Measurements from ENCODE around the gene PNPLA7. TPM values are rescaled to one million over a fixed set of nuclear protein-coding genes. Genes with fewer than 3 reads are reported as not detected.
"Not testable (repeated sequence)": the region's sequence is repeated elsewhere in the genome, so short reads cannot be mapped to it uniquely, and the experiment has no call there.

Gene PNPLA7
- total RNA-seq, 1 donor from 2014 or later: 17.7 TPM

DNA sequence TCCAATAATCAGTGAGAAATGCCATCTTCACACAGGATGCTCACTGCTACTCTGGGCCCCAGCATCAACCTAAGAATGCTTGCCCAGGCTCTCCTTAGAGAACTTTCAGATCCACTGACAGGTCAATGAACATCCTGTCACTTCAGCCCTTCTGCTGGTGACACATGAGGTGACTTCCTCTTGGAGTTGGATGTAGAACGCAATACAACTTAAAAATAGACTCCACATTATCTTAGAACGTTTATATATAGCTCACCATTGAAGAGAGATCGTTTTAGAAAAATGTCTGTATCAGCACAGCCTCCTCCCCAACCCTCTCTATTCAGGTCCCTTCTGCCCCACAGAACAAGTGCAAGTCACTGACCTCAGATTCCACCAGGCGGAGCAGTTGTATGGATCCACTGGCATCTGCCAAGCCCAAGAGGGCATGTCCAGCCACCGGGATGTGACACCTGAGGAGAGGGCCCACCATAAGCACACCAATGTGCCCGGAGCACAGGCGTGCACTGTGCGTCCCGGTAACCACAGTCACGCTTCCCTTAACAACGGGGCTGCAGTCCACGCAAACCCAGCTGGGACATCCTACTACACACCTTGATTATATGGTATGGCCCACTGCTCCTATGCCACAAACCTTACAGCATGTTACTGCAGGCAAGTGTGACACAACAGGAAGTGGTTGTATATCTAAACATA, 25.7 kb upstream of the PNPLA7 start:
- ATAC-seq (no peak), DNase-seq (ENCODE audit: low spot score) (no peak)

DNA sequence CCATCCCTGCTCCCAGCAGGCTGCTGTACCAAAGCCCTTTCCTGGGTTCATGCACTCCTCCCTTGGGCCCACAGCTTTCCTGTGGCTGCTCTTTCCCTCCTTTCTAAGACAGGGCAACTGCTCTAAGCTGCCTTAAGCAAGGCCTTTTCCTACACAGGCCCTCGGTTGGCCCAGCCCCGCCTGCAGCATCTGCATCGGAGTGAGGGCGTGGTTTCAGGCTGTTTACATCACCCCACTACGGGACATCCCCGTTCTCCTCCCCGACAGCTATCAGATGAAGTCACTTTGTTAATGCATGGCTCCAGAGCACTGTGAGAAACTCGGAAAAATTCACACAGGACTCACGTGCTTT, 25.1 kb upstream of the PNPLA7 start:
- ATAC-seq: no peak
- DNase-seq (ENCODE audit: low spot score): no peak

DNA sequence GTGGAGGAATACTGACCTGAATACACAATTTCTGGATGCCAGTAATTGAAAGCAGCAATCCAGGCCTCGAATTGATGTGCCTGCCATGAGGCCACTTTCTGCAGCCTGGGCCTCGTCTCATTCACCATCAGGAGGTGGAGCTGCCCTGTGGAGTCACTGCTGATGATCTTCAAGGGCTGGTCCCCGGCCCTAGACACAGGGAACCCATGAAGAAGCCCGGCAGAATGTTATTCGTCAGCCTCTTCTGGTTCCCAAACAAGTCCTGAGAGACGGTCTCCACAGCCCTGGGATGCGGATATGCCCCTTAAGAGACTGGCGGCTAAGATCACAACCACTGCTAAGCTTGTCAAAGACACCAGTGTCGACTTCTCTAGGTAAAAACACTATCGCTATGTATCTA, 24.0 kb upstream of the PNPLA7 start:
- DNase-seq (ENCODE audit: low spot score) (no peak), ATAC-seq (no peak)

DNA sequence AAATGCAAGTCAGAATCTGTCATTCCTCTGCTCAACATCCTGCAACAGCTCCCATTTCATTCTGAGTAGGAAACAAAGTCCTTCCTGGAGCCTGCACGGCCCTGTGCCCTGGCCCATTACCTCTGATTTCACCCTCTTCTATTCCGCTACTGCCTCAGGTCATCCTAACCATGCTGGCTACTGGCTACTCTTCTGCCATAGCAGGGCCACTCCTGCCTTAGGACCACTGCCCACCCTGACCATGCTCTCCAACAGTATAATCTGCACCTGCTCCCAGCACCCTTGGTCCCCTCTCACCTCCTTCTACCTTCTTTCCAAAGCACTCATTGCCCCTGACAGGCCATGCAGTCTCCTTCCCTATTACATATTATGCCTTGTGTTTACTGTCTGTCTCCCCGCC, 20.4 kb upstream of the PNPLA7 start:
- ATAC-seq (no peak), DNase-seq (ENCODE audit: low spot score) (no peak)

DNA sequence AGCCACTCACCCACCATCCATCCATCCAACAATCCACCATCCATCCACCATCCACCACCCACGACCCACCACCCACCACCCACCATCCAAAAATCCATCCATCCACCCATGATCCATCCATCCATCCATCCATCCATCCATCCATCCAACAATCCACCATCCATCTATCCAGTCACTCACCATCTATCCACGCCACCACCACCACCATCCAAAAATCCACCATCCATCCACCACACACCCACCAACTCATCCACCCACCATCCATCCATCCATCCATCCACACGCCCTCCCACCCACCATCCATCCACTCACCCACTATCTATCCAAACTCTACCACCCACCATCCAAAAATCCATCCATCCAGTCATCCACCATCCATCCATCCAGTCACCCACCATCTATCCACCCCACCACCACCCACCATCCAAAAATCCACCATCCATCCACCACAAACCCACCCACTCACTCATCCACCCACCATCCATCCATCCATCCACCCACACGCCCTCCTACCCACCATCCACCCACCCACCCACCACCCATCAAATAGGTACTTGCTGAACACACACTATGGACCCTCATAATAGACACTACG, 19.5 kb upstream of the PNPLA7 start:
- ATAC-seq: no peak
- DNase-seq (ENCODE audit: low spot score): no peak

DNA sequence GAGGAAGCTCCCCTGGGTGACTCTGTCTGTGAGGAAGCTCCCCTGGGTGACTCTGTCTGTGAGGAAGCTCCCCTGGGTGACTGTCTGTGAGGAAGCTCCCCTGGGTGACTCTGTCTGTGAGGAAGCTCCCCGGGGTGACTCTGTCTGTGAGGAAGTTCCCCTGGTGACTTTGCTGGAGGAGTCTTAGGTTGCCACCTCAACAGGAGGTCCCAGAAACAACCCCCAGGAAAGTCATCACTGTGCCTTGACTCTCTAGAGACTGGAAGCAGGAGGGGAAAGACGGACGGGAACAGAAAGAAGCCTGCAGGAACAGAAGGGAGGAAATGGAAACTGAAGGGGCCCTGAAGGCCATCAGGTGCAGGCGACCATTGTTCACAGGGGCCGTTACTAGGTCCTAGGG, 18.2 kb upstream of the PNPLA7 start:
- not testable (repeated sequence) for DNase-seq (ENCODE audit: low spot score)

DNA sequence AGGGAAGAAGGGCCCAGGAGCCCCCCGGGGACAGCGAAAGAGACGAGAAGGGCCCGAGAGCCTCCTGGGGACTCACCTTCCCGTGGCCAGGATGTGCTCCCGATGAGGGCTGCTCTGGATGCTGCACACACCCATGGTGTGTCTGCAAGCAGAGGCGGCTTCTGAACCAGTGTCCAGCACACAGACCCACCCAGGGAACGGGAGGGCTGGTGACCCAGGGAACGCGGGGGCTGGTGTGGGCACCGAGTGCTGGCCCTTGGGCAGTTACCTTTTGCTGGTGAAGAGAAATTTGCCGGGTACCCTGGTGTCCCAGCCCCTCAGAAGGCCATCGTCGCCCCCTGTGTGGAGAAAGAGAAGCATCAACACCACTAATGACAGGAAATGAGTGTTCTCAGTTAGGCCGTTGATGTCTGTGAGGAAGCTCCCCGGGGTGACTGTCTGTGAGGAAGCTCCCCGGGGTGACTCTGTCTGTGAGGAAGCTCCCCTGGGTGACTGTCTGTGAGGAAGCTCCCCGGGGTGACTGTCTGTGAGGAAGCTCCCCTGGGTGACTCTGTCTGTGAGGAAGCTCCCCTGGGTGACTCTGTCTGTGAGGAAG, 14.7 kb upstream of the PNPLA7 start:
- no peak for ATAC-seq
- DNase-seq (ENCODE audit: low spot score): no peak

More for the DNA sequence above, 18.2 kb upstream of the PNPLA7 start:
- ATAC-seq: not testable (repeated sequence)

DNA sequence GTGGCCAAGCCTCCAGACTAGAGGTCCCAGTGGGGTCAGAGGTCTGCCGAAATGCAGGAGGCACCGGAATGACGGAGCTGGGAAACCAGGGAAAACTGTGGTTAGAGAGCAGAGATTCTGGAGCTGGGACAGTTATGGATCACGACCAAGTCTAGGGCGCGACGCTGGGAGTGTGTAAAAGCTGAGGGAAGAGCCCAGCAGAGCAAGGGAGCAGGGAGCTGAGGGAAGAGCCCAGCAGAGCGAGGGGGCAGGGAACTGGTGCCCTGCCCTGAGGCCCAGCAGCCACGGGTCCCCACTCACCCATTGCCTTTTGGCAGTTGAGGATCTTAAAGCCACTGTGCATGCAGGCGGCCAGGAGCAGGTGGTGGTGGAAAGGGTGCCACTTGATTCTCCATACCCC, 13.9 kb upstream of the PNPLA7 start:
- ATAC-seq (no peak), DNase-seq (ENCODE audit: low spot score) (no peak)

DNA sequence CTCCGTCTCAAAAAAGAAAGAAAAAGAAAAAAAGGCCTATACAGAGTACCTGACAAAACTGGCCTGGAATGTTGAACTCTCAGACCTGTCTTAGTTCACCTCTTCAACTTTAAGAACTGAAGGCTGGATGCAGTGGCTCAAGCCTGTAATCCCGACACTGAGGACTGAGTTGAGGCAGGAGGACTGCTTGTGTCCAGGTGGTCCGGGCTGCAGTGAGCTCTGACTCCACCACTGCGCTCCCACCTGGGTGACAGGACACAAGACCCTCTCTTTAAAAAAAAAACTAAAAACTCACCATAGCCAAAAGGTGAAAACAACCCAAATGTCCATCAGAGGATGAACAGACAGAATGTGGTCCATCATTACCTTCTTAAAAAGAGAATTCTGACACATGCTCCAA, 7.9 kb upstream of the PNPLA7 start:
- ATAC-seq: no peak
- no peak for DNase-seq (ENCODE audit: low spot score)

DNA sequence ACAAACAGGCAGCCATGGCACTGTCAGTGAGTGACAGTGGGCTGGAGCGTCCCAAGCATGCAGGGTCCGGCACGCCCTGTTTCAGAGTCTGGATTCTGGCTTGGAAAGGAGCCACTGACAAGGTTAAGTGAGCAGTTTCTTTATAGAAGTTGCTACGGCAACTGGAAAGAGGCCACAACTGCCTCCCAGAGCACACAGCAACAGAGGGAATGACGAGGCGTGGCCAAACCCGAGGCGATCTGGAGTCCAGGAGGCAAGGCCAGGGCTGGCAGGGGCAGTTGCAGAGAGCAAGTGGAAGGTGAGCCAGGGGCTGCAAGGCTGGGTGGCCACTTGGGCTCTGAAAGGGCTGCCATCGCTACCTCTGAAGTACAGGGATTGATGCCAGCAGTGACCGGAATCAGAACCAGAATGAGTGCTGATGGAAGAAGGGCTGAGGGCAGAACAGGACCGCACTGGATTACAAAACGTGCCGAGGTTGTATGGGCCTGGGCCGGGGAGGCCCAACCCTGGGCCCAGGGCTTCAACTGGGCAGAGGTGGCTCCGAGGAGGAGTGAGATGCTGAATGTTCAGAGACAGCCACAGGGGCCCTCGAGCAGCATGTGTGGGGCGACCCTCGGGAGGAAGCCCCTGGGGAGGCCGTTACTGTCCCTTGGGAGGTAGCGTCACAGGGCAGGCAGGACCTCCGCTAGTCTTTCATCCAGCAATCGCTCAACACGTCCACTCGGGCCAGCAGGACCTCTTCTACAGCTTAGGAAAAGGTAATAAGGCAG, 6.1 kb upstream of the PNPLA7 start:
- ATAC-seq (peak; percentile 54), DNase-seq (ENCODE audit: low spot score) (peak; percentile 83)

DNA sequence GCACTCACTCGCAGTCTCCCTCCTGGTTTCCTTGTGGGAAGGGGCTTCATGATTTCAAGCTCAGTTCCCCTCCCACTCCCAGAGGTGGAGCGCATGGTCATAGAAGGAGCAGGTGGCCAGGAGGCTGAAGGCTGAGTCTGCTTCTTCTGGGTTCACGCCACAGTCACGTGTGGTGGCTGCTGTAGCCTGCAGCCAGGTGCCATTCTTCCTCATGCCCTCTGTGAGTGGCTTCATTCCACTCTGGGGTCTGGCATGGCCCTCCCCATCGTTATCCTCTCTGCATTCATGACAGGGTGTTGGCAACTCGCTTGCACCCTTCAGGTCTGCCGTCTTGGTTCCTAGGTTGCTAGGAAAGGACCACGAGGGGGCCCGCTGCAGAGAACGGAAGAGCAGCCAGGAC, 5.0 kb upstream of the PNPLA7 start:
- no peak for ATAC-seq
- no peak for DNase-seq (ENCODE audit: low spot score)

DNA sequence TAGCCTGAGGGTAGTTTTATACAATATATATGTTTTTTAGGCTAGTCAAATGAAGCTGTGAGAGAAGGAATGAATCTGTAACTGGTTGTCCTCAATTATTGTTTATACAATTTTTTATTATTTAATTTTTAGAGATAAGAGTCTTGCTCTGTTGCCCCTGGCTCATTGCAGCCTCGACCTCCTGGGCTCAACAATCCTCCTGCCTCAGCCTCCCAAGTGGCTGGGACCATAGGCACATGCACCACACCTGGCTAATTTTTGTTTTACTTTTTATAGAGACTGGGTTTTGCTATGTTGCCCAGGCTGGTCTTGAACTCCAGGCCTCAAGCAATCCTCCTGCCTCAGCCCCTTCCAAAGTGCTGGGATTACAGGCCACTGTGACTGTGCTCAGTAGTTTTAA, 4.1 kb upstream of the PNPLA7 start:
- no peak for DNase-seq (ENCODE audit: low spot score)
- no peak for ATAC-seq

DNA sequence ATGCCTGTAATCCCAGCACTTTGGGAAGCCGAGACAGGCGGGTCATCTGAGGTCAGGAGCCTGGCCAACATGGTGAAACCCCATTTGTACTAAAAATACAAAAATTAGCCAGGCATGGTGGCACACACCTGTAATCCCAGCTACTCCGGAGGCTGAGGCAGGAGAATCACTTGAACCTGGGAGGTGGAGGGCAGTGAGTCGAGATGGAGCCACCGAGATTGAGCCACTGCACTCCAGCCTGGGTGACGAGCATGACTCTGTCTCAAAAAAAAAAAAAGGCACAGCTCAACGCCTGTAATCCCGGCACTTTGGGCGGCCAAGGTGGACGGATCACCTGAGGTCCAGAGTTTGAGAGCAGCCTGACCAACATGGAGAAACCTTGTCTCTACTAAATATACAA, 3.5 kb upstream of the PNPLA7 start:
- DNase-seq (ENCODE audit: low spot score); ATAC-seq: not testable (repeated sequence)

DNA sequence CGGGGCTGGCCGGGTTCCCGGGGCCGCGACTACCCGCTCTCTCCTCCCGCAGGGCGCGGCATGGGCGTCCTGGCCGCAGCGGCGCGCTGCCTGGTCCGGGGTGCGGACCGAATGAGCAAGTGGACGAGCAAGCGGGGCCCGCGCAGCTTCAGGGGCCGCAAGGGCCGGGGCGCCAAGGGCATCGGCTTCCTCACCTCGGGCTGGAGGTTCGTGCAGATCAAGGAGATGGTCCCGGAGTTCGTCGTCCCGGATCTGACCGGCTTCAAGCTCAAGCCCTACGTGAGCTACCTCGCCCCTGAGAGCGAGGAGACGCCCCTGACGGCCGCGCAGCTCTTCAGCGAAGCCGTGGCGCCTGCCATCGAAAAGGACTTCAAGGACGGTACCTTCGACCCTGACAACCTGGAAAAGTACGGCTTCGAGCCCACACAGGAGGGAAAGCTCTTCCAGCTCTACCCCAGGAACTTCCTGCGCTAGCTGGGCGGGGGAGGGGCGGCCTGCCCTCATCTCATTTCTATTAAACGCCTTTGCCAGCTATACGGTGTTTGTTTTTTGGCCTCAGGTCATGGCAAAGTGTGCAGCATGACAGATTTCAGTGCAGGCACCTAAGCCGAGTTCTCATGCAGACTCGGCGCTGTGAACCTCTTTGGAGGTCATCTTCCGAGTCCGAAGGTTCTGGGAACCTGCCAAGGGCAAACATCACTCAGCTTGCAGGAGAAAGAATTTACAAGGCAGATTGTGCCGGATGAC, 2.0 kb upstream of the PNPLA7 start:
- ATAC-seq: peak; percentile 11

DNA sequence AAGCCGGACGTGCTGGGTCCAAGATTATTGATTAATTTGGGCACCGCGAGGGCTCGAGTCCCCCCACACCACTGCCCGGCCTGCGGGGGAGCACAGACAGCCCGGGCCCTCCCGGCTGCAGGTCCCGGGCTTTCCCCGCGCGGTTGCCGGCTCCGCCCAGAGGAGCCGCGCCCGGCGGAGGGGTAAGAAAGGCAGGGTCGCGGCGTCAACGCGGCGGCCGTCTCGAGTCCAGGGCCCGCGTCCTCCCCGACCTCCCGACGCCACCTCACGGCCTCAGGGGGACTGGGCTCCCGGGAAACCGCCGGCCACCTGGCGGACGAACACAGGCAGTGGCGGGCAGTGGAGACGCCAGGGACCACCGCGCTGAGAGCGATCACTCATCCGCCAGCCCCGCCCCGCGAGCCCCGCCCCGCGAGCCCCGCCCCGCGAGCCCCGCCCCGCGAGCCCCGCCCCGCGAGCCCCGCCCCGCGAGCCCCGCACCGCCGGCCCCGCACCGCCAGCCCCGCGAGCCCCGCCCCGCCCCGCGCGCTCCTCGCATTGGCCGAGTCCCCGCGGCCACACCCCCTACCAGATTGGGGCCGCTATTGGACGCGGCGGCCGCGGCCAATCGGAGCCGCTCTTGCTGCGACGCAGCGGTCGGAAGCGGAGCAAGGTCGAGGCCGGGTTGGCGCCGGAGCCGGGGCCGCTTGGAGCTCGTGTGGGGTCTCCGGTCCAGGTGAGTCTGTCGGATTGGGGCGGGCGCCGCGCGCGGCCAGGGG, 1.2 kb upstream of the PNPLA7 start, which contains the start of gene MRPL41:
Gene MRPL41, plus strand, starts transcription at position 616 of the 758 bp plus-strand sequence. CDS start 203 bp downstream, outside the sequence.
- ATAC-seq: peak; percentile 71
- peak; percentile 94 for DNase-seq (ENCODE audit: low spot score)

More for the DNA sequence above, 2.0 kb upstream of the PNPLA7 start:
- peak; percentile 75 for DNase-seq (ENCODE audit: low spot score)

DNA sequence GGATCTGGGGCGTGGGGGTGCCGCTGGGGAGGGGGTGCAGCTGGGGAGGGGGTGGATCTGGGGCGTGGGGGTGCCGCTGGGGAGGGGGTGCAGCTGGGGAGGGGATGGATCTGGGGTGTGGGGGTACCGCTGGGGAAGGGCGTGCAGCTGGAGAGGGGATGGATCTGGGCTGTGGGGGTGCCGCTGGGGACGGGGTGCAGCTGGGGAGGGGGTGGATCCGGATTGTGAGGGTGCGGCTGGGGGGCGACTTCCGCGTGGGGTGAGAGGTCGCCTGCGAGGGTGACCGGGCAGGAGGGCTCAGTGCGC, 709 bp upstream of the PNPLA7 start:
- DNase-seq (ENCODE audit: low spot score); ATAC-seq: not testable (repeated sequence)

DNA sequence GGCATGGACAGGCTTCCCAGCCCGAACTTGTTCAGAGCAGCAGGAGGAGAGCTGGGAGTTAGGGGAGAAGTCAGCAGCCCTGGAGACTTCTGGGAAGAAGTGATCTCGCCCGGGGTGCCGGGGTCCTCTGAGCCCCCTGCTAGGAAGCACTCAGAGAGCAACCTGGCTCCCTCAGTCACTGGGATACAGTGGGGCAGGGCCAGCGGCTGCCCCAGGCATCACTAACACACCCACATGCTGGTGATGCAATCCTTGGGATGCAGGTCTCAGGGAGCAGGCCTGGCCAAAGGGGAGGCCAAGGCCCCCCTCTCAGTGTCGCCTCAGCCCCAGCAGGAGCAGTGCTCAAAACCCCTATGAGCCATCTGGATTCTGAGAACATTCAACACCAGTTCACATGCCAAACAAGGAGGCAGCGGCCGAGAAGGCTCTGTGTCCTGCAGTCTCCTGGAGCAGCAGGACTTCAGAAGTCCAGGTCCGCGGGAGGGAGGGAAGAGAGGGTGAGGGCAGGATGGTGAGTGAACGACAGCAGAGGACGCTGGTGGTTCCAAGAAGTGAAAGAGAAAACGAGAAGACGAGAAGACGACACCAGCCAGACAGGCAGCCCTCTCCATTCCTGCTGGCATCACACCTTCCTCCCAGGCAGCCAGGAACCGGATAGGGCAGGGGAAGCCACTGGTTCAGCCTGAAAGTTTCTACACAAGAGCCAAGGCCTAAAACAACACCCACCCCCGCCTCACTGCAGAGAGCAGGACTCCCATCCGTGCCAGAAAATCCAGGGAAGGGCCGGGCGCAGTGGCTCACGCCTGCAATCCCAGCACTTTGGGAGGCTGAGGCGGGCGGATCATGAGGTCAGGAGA, 2.3 kb downstream of the PNPLA7 start:
- DNase-seq (ENCODE audit: low spot score) (no peak), ATAC-seq (no peak)

DNA sequence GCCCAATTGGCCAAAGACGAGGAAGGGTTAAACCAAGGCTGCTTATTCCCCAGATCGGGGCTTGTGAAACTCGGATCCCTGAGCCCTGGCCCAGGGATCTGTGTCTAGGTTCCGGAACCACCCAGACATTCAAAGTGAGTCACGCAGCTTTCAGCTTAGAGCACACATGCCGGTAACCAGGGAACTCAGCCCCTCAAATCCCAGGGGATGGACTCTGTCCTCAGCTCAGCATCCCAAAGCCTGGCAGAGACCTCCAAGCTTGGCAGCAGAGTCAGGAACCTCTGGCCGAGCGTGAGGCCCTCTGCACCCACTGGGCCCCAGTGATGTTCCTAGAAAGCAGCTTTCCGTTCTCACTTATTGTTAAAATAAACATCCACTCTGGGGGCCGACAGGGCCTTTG, 5.1 kb downstream of the PNPLA7 start:
- no peak for ATAC-seq
- DNase-seq (ENCODE audit: low spot score): no peak

DNA sequence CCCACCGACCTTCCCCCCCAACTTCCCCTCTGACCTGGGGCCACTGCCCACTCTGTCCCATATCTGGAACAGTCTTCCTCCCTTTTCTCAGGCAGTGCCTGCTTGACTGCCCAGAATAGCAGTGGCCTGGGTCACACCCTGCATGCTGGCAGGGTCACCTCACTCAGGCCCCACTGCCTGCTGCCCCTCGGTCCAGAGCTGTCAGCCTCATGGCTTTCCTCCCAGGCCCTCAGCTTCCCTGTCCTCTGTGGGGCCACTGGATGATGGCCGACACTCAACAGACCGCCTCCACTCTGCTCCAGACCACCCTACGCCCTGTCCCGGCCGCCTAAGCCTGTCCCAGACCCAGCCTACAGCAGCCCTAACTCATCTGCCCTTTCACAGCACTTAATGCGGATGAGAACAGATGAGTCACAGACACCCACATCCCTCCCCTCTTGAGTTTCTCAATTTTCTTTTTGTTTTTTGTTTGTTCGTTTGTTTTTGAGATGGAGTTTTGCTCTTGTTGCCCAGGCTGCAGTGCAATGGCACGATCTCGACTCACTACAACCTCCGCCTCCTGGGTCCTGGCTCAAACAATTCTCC, 5.9 kb downstream of the PNPLA7 start:
- ATAC-seq (no peak), DNase-seq (ENCODE audit: low spot score) (no peak)

Measured in left lobe of liver (tissue), 2 donors.